Left colon (tissue), 2 donors: Measurements from ENCODE around the gene LONP2. TPM values are rescaled to one million over a fixed set of nuclear protein-coding genes. Genes with fewer than 3 reads are reported as not detected.
A peak's percentile ranks its signal among the peaks of the same experiment; 100 is the strongest.
"Not testable (repeated sequence)": the region's sequence is repeated elsewhere in the genome, so short reads cannot be mapped to it uniquely, and the experiment has no call there.

Source experiments
- ATAC-seq: fragments of 200-7000 bp; cut with Tn5 transposase; one replicate; pipeline ENCODE4 v1.9.1; 2020; ENCODE audit warnings: mild to moderate bottlenecking, moderate library complexity
- DNase-seq, 2 donors: peaks; one replicate each; pipeline ENCODE4 v3.0.0-alpha.2; 2020
- intact Hi-C, 2 donors: fragments of 100-400 bp; cut with DNase I in 1 of 2; cut with micrococcal nuclease in 1 of 2; formaldehyde crosslinking; loops; one replicate each; pipeline versions ENCODE4 v1.11.2 to v1.14.0; 2022; cut with DNase I, micrococcal nuclease
- total RNA-seq, 2 donors: library from RNA; stranded (reverse); fragmentation: NEBNext Ultra II Directional; extraction: Animal tissue kit (Norgen Biotek cat#: 25700); gene quantifications; one replicate each; pipeline ENCODE4 v1.2.1, GENCODE V29; 2021
- donor health status: DM: no; HTN: no; CAD: no.
- donor health status: DM: yes; HTN: yes; CAD: no.

Gene LONP2
- total RNA-seq, 2 donors from 2014 or later = 62.8 to 64.1 TPM

DNA sequence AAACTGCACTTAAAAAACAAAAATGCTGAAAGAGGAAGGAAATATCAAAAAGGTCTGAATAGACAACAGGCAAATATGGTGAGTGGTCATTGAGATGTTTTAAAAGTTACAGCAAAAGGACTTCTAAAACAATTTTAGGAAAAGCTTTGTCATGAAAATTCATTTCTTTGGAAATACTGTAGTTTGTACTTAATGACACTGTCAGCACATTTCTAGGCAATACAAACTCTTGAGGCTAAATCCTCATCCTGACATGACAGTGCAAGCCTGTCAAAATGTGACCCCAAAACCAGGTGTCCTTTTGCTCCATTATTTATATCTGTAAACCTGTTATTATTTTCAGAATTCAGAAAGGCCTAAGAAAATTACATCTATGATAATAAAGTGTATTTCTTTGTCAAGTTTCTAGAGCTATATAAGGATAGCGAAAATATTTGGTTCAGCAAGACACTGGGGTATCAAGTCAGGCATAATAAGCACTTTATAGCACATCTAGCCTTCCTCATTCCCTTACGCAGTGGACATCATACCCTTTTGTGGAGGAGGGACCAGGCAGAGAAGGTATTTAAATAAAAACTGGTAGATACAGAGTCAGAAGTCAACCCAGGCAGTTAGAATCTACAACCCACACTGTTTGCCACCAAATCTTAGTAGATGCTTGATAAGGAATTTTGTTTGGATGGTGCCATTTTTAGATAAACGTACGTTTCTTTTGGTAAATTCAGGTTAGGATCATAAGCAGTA, 112.7 kb downstream of the LONP2 start:
- intact Hi-C loops = loop anchor here in 1 of 2 donors (10.0 kb wide), 1 partner anchor 188 kb away; no protein-coding TSS in a partner anchor
- no peak for DNase-seq
- no peak for ATAC-seq

- ATAC-seq (no peak), DNase-seq (no peak)
- intact Hi-C loops = loop anchor here in 1 of 2 donors (10.0 kb wide), 1 partner anchor 186 kb away; no protein-coding TSS in a partner anchor
Observed at GRCh38 chr16:48358419-48358818, 114.3 kb downstream of the LONP2 start.

GRCh38 chr16:48359983-48360382, 115.9 kb downstream of the LONP2 start:
- intact Hi-C loops = loop anchor here in 1 of 2 donors (10.0 kb wide), 1 partner anchor 185 kb away; no protein-coding TSS in a partner anchor
- ATAC-seq = no peak
- no peak for DNase-seq

DNA sequence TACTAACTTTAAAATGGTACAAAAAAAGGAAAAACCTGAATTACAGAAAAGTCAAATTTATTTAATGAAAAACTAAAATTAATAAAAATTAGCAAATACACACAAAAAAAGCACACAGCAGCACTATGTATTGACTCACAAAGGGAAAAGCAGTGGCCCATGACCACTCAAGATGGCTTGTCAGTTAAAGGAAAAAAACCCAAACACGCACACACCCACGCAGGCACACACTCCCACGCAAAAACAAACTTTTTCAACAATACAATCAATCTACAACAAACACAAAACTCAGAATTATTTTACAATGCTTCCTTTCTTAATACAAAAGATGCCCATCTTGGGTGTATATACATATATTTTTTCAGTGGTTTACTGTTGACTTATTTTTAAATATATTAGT, 116.9 kb downstream of the LONP2 start:
- DNase-seq (no peak), ATAC-seq (no peak)
- intact Hi-C loops = no loop called here

DNA sequence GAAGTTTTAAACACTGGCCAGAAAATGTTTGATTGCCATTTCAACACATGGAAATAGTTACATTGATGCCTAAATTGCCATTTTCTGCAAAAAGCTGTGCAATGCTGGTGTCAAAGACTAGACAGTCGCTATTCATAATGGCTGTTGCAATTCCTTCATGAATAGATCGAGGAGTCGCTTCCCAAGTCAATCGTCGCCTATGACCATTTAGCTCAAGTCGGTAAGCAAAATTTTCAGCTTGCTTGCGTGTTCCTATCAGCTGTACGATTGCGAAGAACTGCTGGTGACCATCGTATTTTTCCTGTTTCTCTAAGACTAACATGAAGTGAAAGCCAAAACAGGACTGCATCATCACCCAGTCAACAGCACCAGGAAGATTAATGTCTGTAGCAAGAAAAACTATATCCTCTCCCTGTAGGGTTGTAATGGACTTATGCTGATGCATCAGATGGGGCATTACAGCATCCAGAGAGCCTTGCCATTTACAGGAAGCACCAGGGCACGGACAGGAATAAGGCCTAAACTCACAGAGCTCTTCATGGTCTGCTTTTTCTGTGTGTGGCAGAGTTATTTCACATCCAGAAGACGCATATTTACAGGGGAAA, 117.5 kb downstream of the LONP2 start:
- no peak for DNase-seq
- ATAC-seq = no peak
- intact Hi-C loops = no loop called here

- intact Hi-C loops = no loop called here
- DNase-seq (peak; percentile 19 to 33), ATAC-seq (peak; percentile 53)
Observed at GRCh38 chr16:48365025-48365600, 121.0 kb downstream of the LONP2 start.

DNA sequence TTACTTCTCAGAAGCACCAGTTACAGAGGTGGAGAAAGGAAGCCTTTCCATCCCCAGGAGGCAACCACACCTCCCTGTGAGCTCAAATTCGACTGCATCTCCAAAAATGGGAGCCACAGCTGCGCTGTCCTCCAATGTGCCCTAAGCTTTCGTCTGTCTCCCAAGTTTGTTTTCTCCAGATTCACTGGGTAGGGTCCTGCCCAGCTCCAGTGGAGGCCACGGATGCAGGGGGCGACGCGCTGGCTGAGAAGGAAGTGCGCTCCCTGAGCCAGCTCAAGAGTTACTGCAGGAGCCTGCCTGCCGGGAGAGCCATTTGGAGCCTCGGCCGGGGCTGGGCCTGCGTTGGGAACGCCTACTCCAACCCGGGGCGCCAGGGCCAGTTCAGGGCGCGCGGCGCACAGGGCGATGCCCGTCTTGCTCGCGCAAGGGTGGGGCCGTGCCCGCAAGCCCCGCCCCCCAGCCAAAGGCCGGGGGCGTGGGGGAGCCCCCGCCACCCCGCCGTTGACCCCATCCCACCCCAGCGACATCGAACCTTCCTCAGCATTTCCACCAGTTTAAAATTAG, 121.6 kb downstream of the LONP2 start:
- intact Hi-C loops = no loop called here
- ATAC-seq (peak; percentile 97), DNase-seq (peak; percentile 94 to 95)

GRCh38 chr16:48366165-48367093, 122.3 kb downstream of the LONP2 start:
- intact Hi-C loops = no loop called here
- ATAC-seq (peak; percentile 57), DNase-seq (peak in 1 of 2 donors; percentile 61)

GRCh38 chr16:48367441-48368049, 123.4 kb downstream of the LONP2 start:
- DNase-seq = no peak
- ATAC-seq = no peak
- intact Hi-C loops = no loop called here

GRCh38 chr16:48369765-48370164, 125.7 kb downstream of the LONP2 start:
- ATAC-seq = no peak
- DNase-seq = no peak
- intact Hi-C loops = no loop called here

DNA sequence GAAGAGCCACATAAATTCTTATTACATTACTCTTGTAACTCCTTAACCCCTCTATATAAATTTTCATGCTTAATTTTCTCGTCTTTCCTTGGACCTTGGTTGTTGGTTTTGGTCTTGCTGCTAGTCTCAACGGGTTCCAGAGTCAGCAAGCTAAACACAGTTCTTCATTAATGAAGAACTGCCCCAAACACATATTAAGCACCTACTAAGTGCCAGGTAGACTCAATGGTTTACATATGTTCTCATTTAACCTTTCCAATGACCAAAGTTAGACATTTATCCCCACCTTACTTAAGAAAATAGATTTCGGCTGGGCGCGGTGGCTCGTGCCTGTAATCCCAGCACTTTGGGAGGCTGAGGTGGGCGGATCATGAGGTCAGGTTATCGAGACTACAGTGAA, 126.1 kb downstream of the LONP2 start:
- intact Hi-C loops = no loop called here
- ATAC-seq = no peak
- DNase-seq = no peak

DNA sequence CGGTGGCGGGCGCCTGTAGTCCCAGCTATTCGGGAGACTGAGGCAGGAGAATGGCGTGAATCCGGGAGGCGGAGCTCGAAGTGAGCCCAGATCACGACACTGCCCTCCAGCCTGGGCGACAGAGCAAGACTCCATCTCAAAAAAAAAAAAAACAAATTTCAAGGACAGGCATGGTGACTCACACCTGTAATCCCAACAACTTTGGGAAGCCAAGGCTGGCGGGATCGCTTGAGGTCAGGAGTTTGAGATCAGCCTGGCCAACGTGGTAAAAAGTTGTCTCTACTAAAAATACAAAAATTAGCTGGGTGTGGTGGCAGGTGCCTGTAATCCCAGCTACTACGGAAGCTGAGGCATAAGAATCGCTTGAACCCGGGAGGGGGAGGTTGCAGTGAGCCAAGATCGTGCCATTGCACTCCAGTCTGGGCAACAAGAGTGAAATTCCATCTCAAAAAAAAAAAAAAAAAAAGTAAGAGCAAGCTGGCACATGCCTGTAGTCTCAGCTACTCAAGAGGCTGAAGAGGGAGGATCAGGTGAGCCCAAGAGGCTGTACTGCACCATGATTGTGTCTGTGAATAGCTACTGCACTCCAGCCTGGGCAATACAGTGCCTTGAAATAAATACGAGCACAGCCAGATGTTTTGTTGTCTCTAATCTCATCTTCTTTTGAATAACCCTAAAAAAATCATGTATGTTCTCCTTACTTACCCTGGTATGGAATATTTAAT, 126.7 kb downstream of the LONP2 start:
- not testable (repeated sequence) for ATAC-seq

DNA sequence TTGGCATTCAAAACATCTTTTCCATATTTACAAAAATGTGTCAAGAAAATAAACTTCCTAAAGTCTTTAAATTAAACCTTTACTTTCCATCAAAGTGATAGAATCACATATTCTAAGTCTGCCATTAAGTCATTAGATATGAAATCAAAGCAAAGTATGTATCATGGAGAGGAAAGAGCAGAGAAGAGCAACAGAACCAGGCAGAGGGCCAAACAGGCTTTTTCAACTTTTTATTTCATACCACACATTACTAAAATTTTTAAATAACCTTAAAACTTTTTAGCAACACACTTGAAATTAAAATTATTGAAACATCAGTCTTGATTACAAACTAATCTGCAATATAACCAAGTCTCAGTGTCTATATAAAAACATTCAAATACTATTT, 127.3 kb downstream of the LONP2 start:
- intact Hi-C loops = no loop called here
- no peak for DNase-seq
- no peak for ATAC-seq

More for the DNA sequence above, 126.7 kb downstream of the LONP2 start:
- DNase-seq, intact Hi-C loops: not testable (repeated sequence)

GRCh38 chr16:48372744-48373143, 128.6 kb downstream of the LONP2 start:
- ATAC-seq (no peak), DNase-seq (no peak)
- intact Hi-C loops = no loop called here

- DNase-seq (no peak), ATAC-seq (peak; percentile 37)
- intact Hi-C loops = no loop called here
Observed at GRCh38 chr16:48373258-48374029, 129.3 kb downstream of the LONP2 start.

- ATAC-seq (no peak), DNase-seq (no peak)
- intact Hi-C loops = no loop called here
Observed at GRCh38 chr16:48374255-48374654, 130.2 kb downstream of the LONP2 start.

DNA sequence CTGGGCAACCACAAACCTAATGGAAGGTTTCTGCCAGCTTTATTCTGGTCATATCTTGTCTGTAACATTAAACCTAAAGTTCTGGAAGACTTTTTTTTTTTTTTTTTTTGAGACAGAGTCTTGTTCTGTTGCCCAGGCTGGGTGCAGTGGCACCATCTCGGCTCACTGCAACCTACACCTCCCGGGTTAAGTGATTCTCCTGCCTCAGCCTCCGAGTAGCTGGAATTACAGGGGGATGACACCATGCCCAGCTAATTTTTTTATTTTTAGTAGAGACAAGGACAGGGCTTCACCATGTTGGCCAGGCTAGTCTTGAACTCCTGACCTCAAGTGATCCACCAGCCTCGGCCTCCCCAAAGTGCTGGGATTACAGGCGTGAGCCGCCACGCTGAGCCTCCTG, 133.2 kb downstream of the LONP2 start:
- ATAC-seq, intact Hi-C loops, DNase-seq: not testable (repeated sequence)
